ENCODE results near the gene SRSF8.

- TF ChIP-seq CTCF (IDR thresholded peaks at IDR 0.05) (no peak), POLR2A (IDR thresholded peaks at IDR 0.05) (no peak), POLR2AphosphoS5 (IDR thresholded peaks at IDR 0.05) (no peak), EP300 (IDR thresholded peaks at IDR 0.05; ENCODE audit: low read depth) (no peak)
Observed at GRCh38 chr11:95104856-95105255, 38.1 kb downstream of the SRSF8 start.

Data from transverse colon (tissue), 4 donors.